GM08714 (cell line): ENCODE results near the gene FLII.
A peak's percentile ranks its signal among the peaks of the same experiment; 100 is the strongest.

Experiments used
- H3K4me3 ChIP-seq: fragments of 200-500 bp; sonication (Bioruptor generic); 2 replicates; pipeline ENCODE4 v1.5.1; 2014; ENCODE audit warnings: mild to moderate bottlenecking, low read length, inconsistent platforms
- ZNF274 ChIP-seq: IDR thresholded peaks from 2 replicates; pipeline ENCODE4 v1.6.1; 2012; ENCODE audit warnings: mild to moderate bottlenecking, low read depth, low read length

The FLII gene

GRCh38 chr17:18240449-18240848, 18.1 kb downstream of the FLII start:
- no peak for TF ChIP-seq ZNF274
- H3K4me3 ChIP-seq = no peak overlapping the region

- TF ChIP-seq ZNF274 = no peak
- no peak overlapping the region for H3K4me3 ChIP-seq
Measured at GRCh38 chr17:18238299-18238698, 20.2 kb downstream of the FLII start.

GRCh38 chr17:18237461-18237860, 21.1 kb downstream of the FLII start:
- no peak overlapping the region for H3K4me3 ChIP-seq
- TF ChIP-seq ZNF274 = no peak

- H3K4me3 ChIP-seq = no peak overlapping the region
- TF ChIP-seq ZNF274 = no peak
Measured at GRCh38 chr17:18236494-18236893, 22.0 kb downstream of the FLII start.

GRCh38 chr17:18235743-18236256, 22.7 kb downstream of the FLII start:
- no peak overlapping the region for H3K4me3 ChIP-seq
- TF ChIP-seq ZNF274 = no peak

- H3K4me3 ChIP-seq = no peak overlapping the region
- no peak for TF ChIP-seq ZNF274
Measured at GRCh38 chr17:18234853-18235380, 23.6 kb downstream of the FLII start.

GRCh38 chr17:18233803-18234518, 24.6 kb downstream of the FLII start:
- TF ChIP-seq ZNF274 = no peak
- H3K4me3 ChIP-seq = no peak overlapping the region

GRCh38 chr17:18231164-18231563, 27.4 kb downstream of the FLII start:
- no peak overlapping the region for H3K4me3 ChIP-seq
- TF ChIP-seq ZNF274 = no peak

GRCh38 chr17:18230288-18231141, 28.0 kb downstream of the FLII start:
- no peak for TF ChIP-seq ZNF274
- no peak overlapping the region for H3K4me3 ChIP-seq

- H3K4me3 ChIP-seq = no peak overlapping the region
- no peak for TF ChIP-seq ZNF274
Measured at GRCh38 chr17:18229771-18230170, 28.8 kb downstream of the FLII start.

- no peak overlapping the region for H3K4me3 ChIP-seq
- no peak for TF ChIP-seq ZNF274
Measured at GRCh38 chr17:18229254-18229653, 29.3 kb downstream of the FLII start.

GRCh38 chr17:18228176-18228682, 30.3 kb downstream of the FLII start:
- H3K4me3 ChIP-seq = no peak overlapping the region
- TF ChIP-seq ZNF274 = no peak

GRCh38 chr17:18227635-18228034, 30.9 kb downstream of the FLII start:
- no peak overlapping the region for H3K4me3 ChIP-seq
- no peak for TF ChIP-seq ZNF274

GRCh38 chr17:18226284-18226945, 32.1 kb downstream of the FLII start:
- no peak for TF ChIP-seq ZNF274
- peak overlapping the region; percentile 56 for H3K4me3 ChIP-seq
